ENCODE results near the gene BRPF1.
"Not testable (repeated sequence)": the region's sequence is repeated elsewhere in the genome, so short reads cannot be mapped to it uniquely, and the experiment has no call there.

Gene BRPF1

GRCh38 chr3:9769426-9770275 is 38.1 kb downstream of the BRPF1 start, which contains the start of gene CAMK1:
Gene CAMK1 (minus strand): TSS chr3:9769947. CDS start chr3:9767749, 2,198 bp downstream.
- H3K4me3 ChIP-seq (ENCODE audit: low read depth, low read length) = peak within 1 kb of the TSS; percentile 37
- H3K4me1 ChIP-seq = no peaks in the 10 kb centered on the region
- DNase-seq = peak; percentile 63
- TF ChIP-seq, protein P1, sequence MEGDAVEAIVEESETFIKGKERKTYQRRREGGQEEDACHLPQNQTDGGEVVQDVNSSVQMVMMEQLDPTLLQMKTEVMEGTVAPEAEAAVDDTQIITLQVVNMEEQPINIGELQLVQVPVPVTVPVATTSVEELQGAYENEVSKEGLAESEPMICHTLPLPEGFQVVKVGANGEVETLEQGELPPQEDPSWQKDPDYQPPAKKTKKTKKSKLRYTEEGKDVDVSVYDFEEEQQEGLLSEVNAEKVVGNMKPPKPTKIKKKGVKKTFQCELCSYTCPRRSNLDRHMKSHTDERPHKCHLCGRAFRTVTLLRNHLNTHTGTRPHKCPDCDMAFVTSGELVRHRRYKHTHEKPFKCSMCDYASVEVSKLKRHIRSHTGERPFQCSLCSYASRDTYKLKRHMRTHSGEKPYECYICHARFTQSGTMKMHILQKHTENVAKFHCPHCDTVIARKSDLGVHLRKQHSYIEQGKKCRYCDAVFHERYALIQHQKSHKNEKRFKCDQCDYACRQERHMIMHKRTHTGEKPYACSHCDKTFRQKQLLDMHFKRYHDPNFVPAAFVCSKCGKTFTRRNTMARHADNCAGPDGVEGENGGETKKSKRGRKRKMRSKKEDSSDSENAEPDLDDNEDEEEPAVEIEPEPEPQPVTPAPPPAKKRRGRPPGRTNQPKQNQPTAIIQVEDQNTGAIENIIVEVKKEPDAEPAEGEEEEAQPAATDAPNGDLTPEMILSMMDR (IDR thresholded peaks at IDR 0.05; ENCODE audit: low read depth, low read length) = no peak
- no peaks in the 10 kb centered on the region for H3K27me3 ChIP-seq
- no peaks in the 10 kb centered on the region for H3K36me3 ChIP-seq
- H3K9me3 ChIP-seq = no peaks in the 10 kb centered on the region

- TF ChIP-seq, protein P1 (IDR thresholded peaks at IDR 0.05; ENCODE audit: low read depth, low read length) = no peak
- no peaks in the 10 kb centered on the region for H3K9me3 ChIP-seq
- no peak for DNase-seq
- H3K36me3 ChIP-seq = no peaks in the 10 kb centered on the region
- peak overlapping the region; percentile 37 for H3K4me3 ChIP-seq (ENCODE audit: low read depth, low read length)
- no peaks in the 10 kb centered on the region for H3K4me1 ChIP-seq
- no peaks in the 10 kb centered on the region for H3K27me3 ChIP-seq
These were observed 38.8 kb downstream of the BRPF1 start for GRCh38 chr3:9770276-9770812.

DNA sequence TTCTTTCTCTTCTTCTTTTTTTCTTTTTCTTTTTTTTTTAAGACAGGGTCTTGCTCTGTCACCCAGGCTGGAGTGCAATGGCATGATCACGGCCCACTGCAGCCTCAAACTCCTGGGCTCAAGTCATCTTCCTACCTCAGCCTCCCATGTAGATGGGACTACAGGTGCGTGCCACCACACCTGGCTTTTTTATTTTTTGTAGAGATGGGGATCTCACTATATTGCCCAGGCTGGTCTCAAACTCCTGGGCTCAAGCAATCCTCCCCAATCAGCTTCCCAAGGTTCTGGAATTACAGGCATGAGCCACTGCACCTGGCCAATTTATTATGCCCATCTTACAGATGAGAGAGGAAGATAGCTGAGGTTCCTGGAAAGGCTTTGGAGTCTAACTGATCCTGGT is 39.5 kb downstream of the BRPF1 start:
- not testable (repeated sequence) for H3K36me3 ChIP-seq; H3K27me3 ChIP-seq; DNase-seq; H3K4me3 ChIP-seq (ENCODE audit: low read depth, low read length); H3K4me1 ChIP-seq; H3K9me3 ChIP-seq

DNA sequence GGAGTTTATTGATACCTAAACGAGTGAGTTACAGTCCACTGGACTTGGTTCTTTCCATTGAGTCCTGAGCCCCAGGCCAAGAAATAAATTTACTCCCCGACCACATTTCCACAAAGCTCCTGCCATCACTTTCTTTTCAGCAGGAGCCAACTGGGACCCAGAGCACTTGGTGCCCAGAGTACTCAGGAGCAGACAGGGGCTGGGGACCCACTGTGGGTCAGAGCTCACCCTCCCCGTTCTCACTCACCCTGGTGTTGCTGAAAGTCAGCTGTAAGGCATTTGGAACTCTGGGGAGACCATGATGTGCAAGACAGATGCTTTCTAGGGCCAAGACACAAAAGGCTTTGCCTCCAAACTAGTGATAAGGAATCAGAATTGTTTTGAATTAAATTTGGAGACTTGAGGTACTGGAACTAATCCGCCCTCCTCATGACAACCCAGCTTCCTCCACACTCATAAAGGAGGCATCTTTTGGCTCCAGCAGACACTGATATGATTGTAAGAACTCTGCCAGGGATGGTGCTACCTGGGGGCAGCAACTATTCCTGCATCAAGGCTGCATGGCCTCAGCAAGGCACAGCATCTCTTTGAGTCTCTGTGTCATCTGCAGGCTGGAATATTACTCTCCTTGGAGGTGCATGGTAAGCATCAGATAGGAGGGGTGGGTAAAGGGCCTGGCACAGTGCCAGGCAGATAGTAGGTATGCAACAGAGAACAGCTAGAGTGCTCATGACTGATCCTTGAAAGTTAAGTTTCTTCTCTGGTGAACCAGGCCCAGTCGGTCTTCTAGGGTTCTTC is 45.6 kb downstream of the BRPF1 start:
- H3K9me3 ChIP-seq = no peaks in the 10 kb centered on the region
- H3K4me3 ChIP-seq (ENCODE audit: low read depth, low read length) = no peak overlapping the region
- TF ChIP-seq, protein P1 (IDR thresholded peaks at IDR 0.05; ENCODE audit: low read depth, low read length) = no peak
- no peaks in the 10 kb centered on the region for H3K4me1 ChIP-seq
- no peak for DNase-seq
- H3K27me3 ChIP-seq = no peaks in the 10 kb centered on the region
- H3K36me3 ChIP-seq = no peaks in the 10 kb centered on the region

DNA sequence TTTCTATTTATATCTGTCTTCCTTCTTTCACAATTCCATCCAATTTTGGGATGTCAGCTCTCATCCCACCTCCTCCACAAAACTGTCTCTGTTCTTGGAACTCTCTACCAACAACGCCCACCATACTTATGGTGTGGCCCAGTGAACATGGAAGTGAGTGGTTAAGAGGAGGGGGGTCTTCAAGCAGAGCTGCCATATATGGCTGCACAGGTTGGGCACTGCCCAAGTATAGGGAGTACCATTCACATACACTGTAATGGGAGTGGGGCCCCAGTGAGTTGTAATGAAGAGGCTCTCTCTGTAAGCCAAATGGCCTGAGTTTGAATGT is 46.1 kb downstream of the BRPF1 start:
- Histone ChIP-seq H3K4me3 (ENCODE audit: low read depth, low read length) (no peak overlapping the region), H3K4me1 (no peaks in the 10 kb centered on the region), H3K27me3 (no peaks in the 10 kb centered on the region), H3K9me3 (no peaks in the 10 kb centered on the region), H3K36me3 (no peaks in the 10 kb centered on the region)
- DNase-seq = no peak
- TF ChIP-seq, protein P1 (IDR thresholded peaks at IDR 0.05; ENCODE audit: low read depth, low read length) = no peak

DNA sequence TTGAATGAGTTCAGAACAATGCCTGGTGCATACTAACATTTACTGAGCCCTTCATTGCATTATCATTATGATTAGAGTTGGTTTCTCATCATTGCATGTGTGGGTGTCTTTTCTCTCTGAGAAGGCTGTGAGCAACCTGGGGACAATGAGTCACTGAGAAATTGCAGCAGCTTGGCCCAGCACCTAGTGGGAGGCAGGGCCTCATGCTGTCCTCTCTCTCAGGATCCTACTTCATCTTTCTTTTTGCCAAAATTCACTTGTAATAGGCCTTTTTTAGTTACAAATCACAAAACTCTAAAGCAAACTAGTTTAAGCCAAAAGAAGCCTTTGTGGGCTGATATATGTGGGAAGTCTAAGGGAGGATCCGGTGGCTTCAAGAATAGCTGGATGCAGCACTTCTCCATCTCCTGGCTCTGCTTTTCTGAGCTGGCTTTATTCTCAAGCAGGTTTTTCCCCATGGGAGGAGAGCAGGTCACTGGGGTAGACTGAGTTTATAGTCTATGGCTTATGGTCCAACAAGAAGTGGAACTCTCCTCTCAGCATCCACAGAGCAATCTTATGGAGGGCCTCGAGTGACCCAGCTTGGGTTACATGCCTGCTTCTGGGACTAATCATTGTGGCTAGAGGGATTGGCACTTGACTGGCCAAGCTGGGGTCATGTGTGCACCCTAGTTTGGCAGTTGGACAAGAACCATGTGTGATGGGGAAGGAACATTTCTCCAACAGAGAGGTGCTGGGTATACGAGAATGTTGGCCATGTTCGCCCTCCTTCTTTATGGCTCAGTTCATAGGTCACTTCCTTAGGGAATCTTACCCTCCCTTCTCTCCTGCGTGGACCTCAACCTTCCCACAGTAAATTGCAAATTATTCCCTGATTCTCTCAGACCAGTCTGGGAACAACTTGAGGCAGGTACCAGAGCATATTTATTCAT is 46.9 kb downstream of the BRPF1 start:
- Histone ChIP-seq H3K36me3 (no peaks in the 10 kb centered on the region), H3K4me1 (no peaks in the 10 kb centered on the region), H3K9me3 (no peaks in the 10 kb centered on the region), H3K27me3 (no peaks in the 10 kb centered on the region), H3K4me3 (ENCODE audit: low read depth, low read length) (no peak overlapping the region)
- no peak for DNase-seq
- TF ChIP-seq, protein P1 (IDR thresholded peaks at IDR 0.05; ENCODE audit: low read depth, low read length) = no peak
